DMS53 (cell line): ENCODE measurements around the gene PPP1R3G.
"Not testable (repeated sequence)": the region's sequence is repeated elsewhere in the genome, so short reads cannot be mapped to it uniquely, and the experiment has no call there.

Experiments used
- DNase-seq: peaks from one replicate; lab custom pipeline; 2025; lab: John Stamatoyannopoulos, UW

Gene PPP1R3G

GRCh38 chr6:5120011-5120410 lies 34.9 kb downstream of the PPP1R3G start:
- no peak for DNase-seq

- DNase-seq: not testable (repeated sequence)
Observed at GRCh38 chr6:5120543-5120942, 35.4 kb downstream of the PPP1R3G start.

GRCh38 chr6:5121479-5121878 lies 36.3 kb downstream of the PPP1R3G start:
- no peak for DNase-seq

- DNase-seq: no peak
Observed at GRCh38 chr6:5121956-5122355, 36.8 kb downstream of the PPP1R3G start.

GRCh38 chr6:5122504-5123112 lies 37.5 kb downstream of the PPP1R3G start:
- DNase-seq: no peak

- DNase-seq: no peak
Observed at GRCh38 chr6:5123296-5124143, 38.4 kb downstream of the PPP1R3G start.

GRCh38 chr6:5124526-5124925 lies 39.4 kb downstream of the PPP1R3G start:
- no peak for DNase-seq

GRCh38 chr6:5125152-5126006 lies 40.2 kb downstream of the PPP1R3G start:
- no peak for DNase-seq

- no peak for DNase-seq
Observed at GRCh38 chr6:5126214-5126613, 41.1 kb downstream of the PPP1R3G start.

- DNase-seq: no peak
Observed at GRCh38 chr6:5127106-5127687, 42.1 kb downstream of the PPP1R3G start.

GRCh38 chr6:5128351-5128750 lies 43.2 kb downstream of the PPP1R3G start:
- DNase-seq: no peak

- no peak for DNase-seq
Observed at GRCh38 chr6:5130135-5130866, 45.2 kb downstream of the PPP1R3G start.

- DNase-seq: no peak
Observed at GRCh38 chr6:5132731-5133130, 47.6 kb downstream of the PPP1R3G start.

GRCh38 chr6:5133943-5134342 lies 48.8 kb downstream of the PPP1R3G start:
- no peak for DNase-seq

- peak; percentile 60 for DNase-seq
Observed at GRCh38 chr6:5135788-5136376, 50.7 kb downstream of the PPP1R3G start.

- no peak for DNase-seq
Observed at GRCh38 chr6:5136851-5137250, 51.7 kb downstream of the PPP1R3G start.
